Neural progenitor cell (in vitro differentiated cells): Measurements from ENCODE around the gene ESRRA. TPM values are rescaled to one million over a fixed set of nuclear protein-coding genes. Genes with fewer than 3 reads are reported as not detected.

ENCODE experiments used
- DNase-seq: peaks from one replicate; pipeline ENCODE4 v3.0.0-alpha.2; 2016; ENCODE audit warnings: low spot score
- H2AFZ ChIP-seq: fragments of 200-600 bp; sonication (generic); replicated peaks from 2 replicates; pipeline ENCODE4 v1.6.1; 2016; ENCODE audit warnings: antibody characterized with exemption
- H3F3A ChIP-seq: fragments of 200-600 bp; sonication (generic); 2 replicates; pipeline ENCODE4 v1.6.1; 2016; ENCODE audit warnings: antibody characterized with exemption, low read depth
- H3K27ac ChIP-seq: fragments of 200-600 bp; sonication (generic); 2 replicates; pipeline ENCODE4 v1.5.1; 2016; ENCODE audit warnings: mild to moderate bottlenecking
- H3K27me3 ChIP-seq: fragments of 200-600 bp; sonication (generic); 2 replicates; pipeline ENCODE4 v1.6.1; 2016; ENCODE audit warnings: mild to moderate bottlenecking, moderate library complexity
- H3K36me3 ChIP-seq: fragments of 200-600 bp; sonication (generic); 2 replicates; pipeline ENCODE4 v1.5.1; 2016
- H3K4me1 ChIP-seq: fragments of 200-600 bp; sonication (generic); 2 replicates; pipeline ENCODE4 v1.6.1; 2016; ENCODE audit warnings: mixed run types
- H3K4me2 ChIP-seq: fragments of 200-600 bp; sonication (generic); 2 replicates; pipeline ENCODE4 v1.6.1; 2016
- H3K4me3 ChIP-seq: fragments of 200-600 bp; sonication (generic); 2 replicates; pipeline ENCODE4 v1.5.1; 2016
- H3K79me2 ChIP-seq: fragments of 200-600 bp; sonication (generic); 2 replicates; pipeline ENCODE4 v1.6.1; 2016; ENCODE audit warnings: low read depth
- H3K9ac ChIP-seq: fragments of 200-600 bp; sonication (generic); 2 replicates; pipeline ENCODE4 v1.6.1; 2016
- H3K9me3 ChIP-seq: fragments of 200-600 bp; sonication (generic); 2 replicates; pipeline ENCODE4 v1.5.1; 2016; ENCODE audit warnings: low read depth
- H4K20me1 ChIP-seq: fragments of 200-600 bp; sonication (generic); 2 replicates; pipeline ENCODE4 v1.6.1; 2016; ENCODE audit warnings: low read depth
- H3K27ac Mint-ChIP-seq: 3 replicates; pipeline ENCODE4 v1.8.0; 2021; ENCODE audit warnings: mixed read lengths
- H3K27me3 Mint-ChIP-seq: 2 replicates; pipeline ENCODE4 v1.8.0; 2022; ENCODE audit warnings: low read depth, mild to moderate bottlenecking, inconsistent platforms, moderate library complexity, mixed read lengths; ENCODE audit not compliant: insufficient read depth
- H3K36me3 Mint-ChIP-seq: 3 replicates; pipeline ENCODE4 v1.8.0; 2021; ENCODE audit warnings: mixed read lengths
- H3K4me1 Mint-ChIP-seq: 3 replicates; pipeline ENCODE4 v1.8.0; 2021; ENCODE audit warnings: mixed read lengths
- H3K4me3 Mint-ChIP-seq: 3 replicates; pipeline ENCODE4 v1.8.0; 2021; ENCODE audit warnings: mild to moderate bottlenecking, moderate library complexity, mixed read lengths
- H3K9me3 Mint-ChIP-seq: 3 replicates; pipeline ENCODE4 v1.8.0; 2020; ENCODE audit warnings: mixed read lengths
- CTCF ChIP-seq: fragments of 200-600 bp; sonication (generic); IDR thresholded peaks from 2 replicates; pipeline ENCODE4 v1.5.1; 2017; ENCODE audit warnings: antibody characterized with exemption, mild to moderate bottlenecking
- EZH2 ChIP-seq: fragments of 200-600 bp; sonication (generic); IDR thresholded peaks from 2 replicates; pipeline ENCODE4 v1.6.1; 2017; ENCODE audit warnings: antibody characterized with exemption, mild to moderate bottlenecking, moderate library complexity
- EZH2phosphoT487 ChIP-seq: fragments of 200-600 bp; sonication (generic); IDR thresholded peaks from 2 replicates; pipeline ENCODE4 v1.6.1; 2017; ENCODE audit warnings: antibody characterized with exemption
- total RNA-seq: library from RNA; depleted of rRNA; stranded (reverse); fragments of >200 nt; gene quantifications from 2 replicates; pipeline ENCODE4 v1.2.3, GENCODE V29; 2015; ENCODE audit warnings: low replicate concordance

The ESRRA gene
- total RNA-seq, 1 donor from 2014 or later, result 5.5 TPM

- Mint-ChIP-seq H3K27ac (no peak overlapping the region), H3K4me1 (peaks cover 16% of the 10 kb centered on the region), H3K27me3 (peaks cover 27% of the 10 kb centered on the region), H3K36me3 (no peaks in the 10 kb centered on the region), H3K4me3 (peak overlapping the region; percentile 64), H3K9me3 (no peaks in the 10 kb centered on the region)
- TF ChIP-seq CTCF, result peak; percentile 52
- TF ChIP-seq EZH2phosphoT487, result no peak
- no peak for TF ChIP-seq EZH2
- peak overlapping the region; percentile 55 for H3K4me2 ChIP-seq
- H3K4me3 ChIP-seq, result peak overlapping the region; percentile 37
- no peaks in the 10 kb centered on the region for H4K20me1 ChIP-seq
- no peaks in the 10 kb centered on the region for H3K9me3 ChIP-seq
- H3K27ac ChIP-seq, result no peak overlapping the region
- peaks cover 17% of the 10 kb centered on the region for H3K4me1 ChIP-seq
- no peak overlapping the region for H3K9ac ChIP-seq
- peak overlapping the region; percentile 32 for H2AFZ ChIP-seq
- no peaks in the 10 kb centered on the region for H3K79me2 ChIP-seq
- H3K36me3 ChIP-seq, result no peaks in the 10 kb centered on the region
- DNase-seq, result peak; percentile 93
- peaks cover 31% of the 10 kb centered on the region for H3K27me3 ChIP-seq
- peaks cover 17% of the 10 kb centered on the region for H3F3A ChIP-seq
Observed at GRCh38 chr11:64341851-64342791, 36.8 kb downstream of the ESRRA start.

- H3F3A ChIP-seq, result peaks cover 17% of the 10 kb centered on the region
- Mint-ChIP-seq H3K4me1 (peaks cover 21% of the 10 kb centered on the region), H3K4me3 (peak overlapping the region; percentile 50), H3K9me3 (no peaks in the 10 kb centered on the region), H3K27ac (no peak overlapping the region), H3K36me3 (no peaks in the 10 kb centered on the region), H3K27me3 (peaks cover 20% of the 10 kb centered on the region)
- no peak overlapping the region for H2AFZ ChIP-seq
- H3K27ac ChIP-seq, result no peak overlapping the region
- H3K4me1 ChIP-seq, result peaks cover 17% of the 10 kb centered on the region
- no peaks in the 10 kb centered on the region for H4K20me1 ChIP-seq
- no peaks in the 10 kb centered on the region for H3K36me3 ChIP-seq
- no peaks in the 10 kb centered on the region for H3K9me3 ChIP-seq
- H3K4me2 ChIP-seq, result no peak overlapping the region
- peak overlapping the region; percentile 37 for H3K4me3 ChIP-seq
- H3K9ac ChIP-seq, result no peak overlapping the region
- H3K79me2 ChIP-seq, result no peaks in the 10 kb centered on the region
- DNase-seq, result no peak
- TF ChIP-seq EZH2 (no peak), EZH2phosphoT487 (no peak), CTCF (no peak)
- H3K27me3 ChIP-seq, result peaks cover 31% of the 10 kb centered on the region
Observed at GRCh38 chr11:64342869-64343745, 37.8 kb downstream of the ESRRA start.

GRCh38 chr11:64343767-64344559 is 38.6 kb downstream of the ESRRA start:
- H3K27me3 Mint-ChIP-seq, result peaks cover 16% of the 10 kb centered on the region
- no peaks in the 10 kb centered on the region for H3K36me3 Mint-ChIP-seq
- no peak overlapping the region for H3K27ac ChIP-seq
- no peaks in the 10 kb centered on the region for H4K20me1 ChIP-seq
- no peak overlapping the region for H2AFZ ChIP-seq
- H3F3A ChIP-seq, result peaks cover 17% of the 10 kb centered on the region
- peaks cover 27% of the 10 kb centered on the region for H3K4me1 Mint-ChIP-seq
- H3K9ac ChIP-seq, result no peak overlapping the region
- no peak overlapping the region for H3K4me3 Mint-ChIP-seq
- peaks cover 24% of the 10 kb centered on the region for H3K4me1 ChIP-seq
- peak; percentile 37 for DNase-seq
- no peak overlapping the region for H3K4me2 ChIP-seq
- H3K4me3 ChIP-seq, result no peak overlapping the region
- no peaks in the 10 kb centered on the region for H3K9me3 ChIP-seq
- peaks cover 29% of the 10 kb centered on the region for H3K27me3 ChIP-seq
- H3K9me3 Mint-ChIP-seq, result no peaks in the 10 kb centered on the region
- peak overlapping the region; percentile 29 for H3K27ac Mint-ChIP-seq
- H3K36me3 ChIP-seq, result no peaks in the 10 kb centered on the region
- TF ChIP-seq CTCF, result peak; percentile 35
- TF ChIP-seq EZH2, result no peak
- H3K79me2 ChIP-seq, result no peaks in the 10 kb centered on the region
